ENCODE results near the gene ZBTB46. TPM values are rescaled to one million over a fixed set of nuclear protein-coding genes. Genes with fewer than 3 reads are reported as not detected.

ZBTB46 gene
- total RNA-seq, 1 donor, result 0.36 TPM

DNA sequence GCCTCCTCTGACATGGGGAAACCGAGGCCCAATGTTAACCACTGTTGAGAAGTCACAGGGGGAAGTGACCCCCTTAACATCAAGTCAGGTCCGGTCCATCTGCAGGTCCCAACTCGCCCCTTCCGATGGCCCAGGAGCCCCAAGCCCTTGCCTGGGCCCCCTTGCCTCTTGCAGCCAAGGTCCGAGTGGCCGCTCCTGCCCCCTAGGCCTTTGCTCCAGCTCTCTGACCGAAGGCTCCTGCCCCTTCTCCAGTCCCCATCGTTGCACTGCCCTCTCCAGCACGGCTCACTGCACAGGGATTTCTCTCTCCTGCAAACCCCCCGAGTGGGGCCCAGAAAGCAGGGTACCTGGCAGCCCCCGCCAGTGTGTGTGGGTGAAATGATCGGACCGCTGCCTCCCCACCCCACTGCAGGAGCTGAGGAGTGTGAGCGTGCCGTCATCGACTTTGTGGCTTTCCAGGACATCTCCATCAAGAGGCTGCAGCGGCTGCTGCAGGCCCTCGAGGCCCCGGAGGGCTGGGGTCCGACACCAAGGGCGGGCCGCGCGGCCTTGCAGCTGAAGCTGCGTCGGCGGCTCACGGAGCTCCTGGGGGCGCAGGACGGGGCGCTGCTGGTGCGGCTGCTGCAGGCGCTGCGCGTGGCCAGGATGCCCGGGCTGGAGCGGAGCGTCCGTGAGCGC lies 133.1 kb downstream of the ZBTB46 start:
- Histone ChIP-seq H3K9me3 (ENCODE audit: low read depth, low read length) (no peaks in the 10 kb centered on the region), H4K20me1 (ENCODE audit: insufficient read depth, low read length) (no peaks in the 10 kb centered on the region), H3K4me3 (ENCODE audit: insufficient read depth, low read length) (no peak overlapping the region), H2AFZ (ENCODE audit: low read length) (no peak overlapping the region), H3K36me3 (ENCODE audit: insufficient read depth, low read length) (no peaks in the 10 kb centered on the region), H3K4me1 (ENCODE audit: insufficient read depth, low read length) (peaks cover 31% of the 10 kb centered on the region), H3K27me3 (ENCODE audit: insufficient read depth, low read length) (no peaks in the 10 kb centered on the region), H3K27ac (ENCODE audit: low read depth, low read length) (peak overlapping the region; percentile 88), H3K4me2 (ENCODE audit: insufficient read depth, low read length) (no peak overlapping the region), H3K79me2 (ENCODE audit: insufficient read depth, low read length) (peaks cover 2% of the 10 kb centered on the region)
- TF ChIP-seq, protein P1, sequence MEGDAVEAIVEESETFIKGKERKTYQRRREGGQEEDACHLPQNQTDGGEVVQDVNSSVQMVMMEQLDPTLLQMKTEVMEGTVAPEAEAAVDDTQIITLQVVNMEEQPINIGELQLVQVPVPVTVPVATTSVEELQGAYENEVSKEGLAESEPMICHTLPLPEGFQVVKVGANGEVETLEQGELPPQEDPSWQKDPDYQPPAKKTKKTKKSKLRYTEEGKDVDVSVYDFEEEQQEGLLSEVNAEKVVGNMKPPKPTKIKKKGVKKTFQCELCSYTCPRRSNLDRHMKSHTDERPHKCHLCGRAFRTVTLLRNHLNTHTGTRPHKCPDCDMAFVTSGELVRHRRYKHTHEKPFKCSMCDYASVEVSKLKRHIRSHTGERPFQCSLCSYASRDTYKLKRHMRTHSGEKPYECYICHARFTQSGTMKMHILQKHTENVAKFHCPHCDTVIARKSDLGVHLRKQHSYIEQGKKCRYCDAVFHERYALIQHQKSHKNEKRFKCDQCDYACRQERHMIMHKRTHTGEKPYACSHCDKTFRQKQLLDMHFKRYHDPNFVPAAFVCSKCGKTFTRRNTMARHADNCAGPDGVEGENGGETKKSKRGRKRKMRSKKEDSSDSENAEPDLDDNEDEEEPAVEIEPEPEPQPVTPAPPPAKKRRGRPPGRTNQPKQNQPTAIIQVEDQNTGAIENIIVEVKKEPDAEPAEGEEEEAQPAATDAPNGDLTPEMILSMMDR (IDR thresholded peaks at IDR 0.05; ENCODE audit: extremely low read depth, low read depth, low read length), result no peak
- DNase-seq (ENCODE audit: insufficient read length, low spot score, missing footprints), result peak; percentile 85

DNA sequence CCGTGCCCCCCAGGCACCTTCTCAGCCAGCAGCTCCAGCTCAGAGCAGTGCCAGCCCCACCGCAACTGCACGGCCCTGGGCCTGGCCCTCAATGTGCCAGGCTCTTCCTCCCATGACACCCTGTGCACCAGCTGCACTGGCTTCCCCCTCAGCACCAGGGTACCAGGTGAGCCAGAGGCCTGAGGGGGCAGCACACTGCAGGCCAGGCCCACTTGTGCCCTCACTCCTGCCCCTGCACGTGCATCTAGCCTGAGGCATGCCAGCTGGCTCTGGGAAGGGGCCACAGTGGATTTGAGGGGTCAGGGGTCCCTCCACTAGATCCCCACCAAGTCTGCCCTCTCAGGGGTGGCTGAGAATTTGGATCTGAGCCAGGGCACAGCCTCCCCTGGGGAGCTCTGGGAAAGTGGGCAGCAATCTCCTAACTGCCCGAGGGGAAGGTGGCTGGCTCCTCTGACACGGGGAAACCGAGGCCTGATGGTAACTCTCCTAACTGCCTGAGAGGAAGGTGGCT lies 133.7 kb downstream of the ZBTB46 start:
- peaks cover 31% of the 10 kb centered on the region for H3K4me1 ChIP-seq (ENCODE audit: insufficient read depth, low read length)
- no peak overlapping the region for H3K27ac ChIP-seq (ENCODE audit: low read depth, low read length)
- H3K4me2 ChIP-seq (ENCODE audit: insufficient read depth, low read length), result peak overlapping the region; percentile 61
- DNase-seq (ENCODE audit: insufficient read length, low spot score, missing footprints), result peak; percentile 87
- no peak overlapping the region for H2AFZ ChIP-seq (ENCODE audit: low read length)
- H3K79me2 ChIP-seq (ENCODE audit: insufficient read depth, low read length), result peaks cover 2% of the 10 kb centered on the region
- TF ChIP-seq, protein P1 (IDR thresholded peaks at IDR 0.05; ENCODE audit: extremely low read depth, low read depth, low read length), result no peak
- no peaks in the 10 kb centered on the region for H4K20me1 ChIP-seq (ENCODE audit: insufficient read depth, low read length)
- H3K27me3 ChIP-seq (ENCODE audit: insufficient read depth, low read length), result no peaks in the 10 kb centered on the region
- H3K36me3 ChIP-seq (ENCODE audit: insufficient read depth, low read length), result no peaks in the 10 kb centered on the region
- no peak overlapping the region for H3K4me3 ChIP-seq (ENCODE audit: insufficient read depth, low read length)
- no peaks in the 10 kb centered on the region for H3K9me3 ChIP-seq (ENCODE audit: low read depth, low read length)

DNA sequence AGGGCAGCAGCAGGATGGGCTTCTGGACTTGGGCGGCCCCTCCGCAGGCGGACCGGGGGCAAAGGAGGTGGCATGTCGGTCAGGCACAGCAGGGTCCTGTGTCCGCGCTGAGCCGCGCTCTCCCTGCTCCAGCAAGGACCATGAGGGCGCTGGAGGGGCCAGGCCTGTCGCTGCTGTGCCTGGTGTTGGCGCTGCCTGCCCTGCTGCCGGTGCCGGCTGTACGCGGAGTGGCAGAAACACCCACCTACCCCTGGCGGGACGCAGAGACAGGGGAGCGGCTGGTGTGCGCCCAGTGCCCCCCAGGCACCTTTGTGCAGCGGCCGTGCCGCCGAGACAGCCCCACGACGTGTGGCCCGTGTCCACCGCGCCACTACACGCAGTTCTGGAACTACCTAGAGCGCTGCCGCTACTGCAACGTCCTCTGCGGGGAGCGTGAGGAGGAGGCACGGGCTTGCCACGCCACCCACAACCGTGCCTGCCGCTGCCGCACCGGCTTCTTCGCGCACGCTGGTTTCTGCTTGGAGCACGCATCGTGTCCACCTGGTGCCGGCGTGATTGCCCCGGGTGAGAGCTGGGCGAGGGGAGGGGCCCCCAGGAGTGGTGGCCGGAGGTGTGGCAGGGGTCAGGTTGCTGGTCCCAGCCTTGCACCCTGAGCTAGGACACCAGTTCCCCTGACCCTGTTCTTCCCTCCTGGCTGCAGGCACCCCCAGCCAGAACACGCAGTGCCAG lies 134.3 kb downstream of the ZBTB46 start, which contains the start of gene TNFRSF6B:
TNFRSF6B (plus strand) TSS at position 25 of the 729 bp plus-strand sequence; CDS start at position 141, 116 bp downstream.
- Histone ChIP-seq H3K9me3 (ENCODE audit: low read depth, low read length) (no peaks in the 10 kb centered on the region), H3K27me3 (ENCODE audit: insufficient read depth, low read length) (no peaks in the 10 kb centered on the region), H4K20me1 (ENCODE audit: insufficient read depth, low read length) (no peaks in the 10 kb centered on the region), H3K4me3 (ENCODE audit: insufficient read depth, low read length) (peak within 1 kb of the TSS; percentile 51), H3K4me1 (ENCODE audit: insufficient read depth, low read length) (peaks cover 31% of the 10 kb centered on the region), H2AFZ (ENCODE audit: low read length) (no peak within 1 kb of the TSS), H3K4me2 (ENCODE audit: insufficient read depth, low read length) (peak within 1 kb of the TSS; percentile 61), H3K79me2 (ENCODE audit: insufficient read depth, low read length) (peaks cover 2% of the 10 kb centered on the region), H3K36me3 (ENCODE audit: insufficient read depth, low read length) (peaks cover under 1% of the 10 kb centered on the region), H3K27ac (ENCODE audit: low read depth, low read length) (peak within 1 kb of the TSS; percentile 17)
- peak; percentile 85 for DNase-seq (ENCODE audit: insufficient read length, low spot score, missing footprints)
- TF ChIP-seq, protein P1 (IDR thresholded peaks at IDR 0.05; ENCODE audit: extremely low read depth, low read depth, low read length), result no peak

DNA sequence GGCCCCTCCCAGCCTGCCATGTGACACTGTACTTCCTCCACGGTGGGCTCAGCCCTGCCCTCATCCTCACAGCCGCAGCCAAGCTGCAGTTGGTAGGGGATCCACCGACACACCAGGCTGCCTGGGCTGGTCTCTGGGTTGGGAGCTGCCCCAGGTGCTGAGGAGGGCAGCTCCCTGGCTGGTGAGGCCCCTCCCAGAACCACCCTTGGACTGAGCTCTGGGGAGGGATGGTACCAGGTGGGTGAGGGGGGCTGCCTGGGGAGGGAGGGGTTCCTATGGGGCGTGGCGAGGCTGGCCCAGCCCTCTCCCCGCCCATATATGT lies 134.8 kb downstream of the ZBTB46 start:
- H3K27ac ChIP-seq (ENCODE audit: low read depth, low read length), result no peak overlapping the region
- H3K79me2 ChIP-seq (ENCODE audit: insufficient read depth, low read length), result peaks cover 2% of the 10 kb centered on the region
- DNase-seq (ENCODE audit: insufficient read length, low spot score, missing footprints), result peak; percentile 92
- peaks cover 3% of the 10 kb centered on the region for H3K36me3 ChIP-seq (ENCODE audit: insufficient read depth, low read length)
- H3K27me3 ChIP-seq (ENCODE audit: insufficient read depth, low read length), result no peaks in the 10 kb centered on the region
- H2AFZ ChIP-seq (ENCODE audit: low read length), result no peak overlapping the region
- peak overlapping the region; percentile 61 for H3K4me2 ChIP-seq (ENCODE audit: insufficient read depth, low read length)
- H4K20me1 ChIP-seq (ENCODE audit: insufficient read depth, low read length), result no peaks in the 10 kb centered on the region
- peak overlapping the region; percentile 51 for H3K4me3 ChIP-seq (ENCODE audit: insufficient read depth, low read length)
- peaks cover 31% of the 10 kb centered on the region for H3K4me1 ChIP-seq (ENCODE audit: insufficient read depth, low read length)
- TF ChIP-seq, protein P1 (IDR thresholded peaks at IDR 0.05; ENCODE audit: extremely low read depth, low read depth, low read length), result no peak
- H3K9me3 ChIP-seq (ENCODE audit: low read depth, low read length), result no peaks in the 10 kb centered on the region
